K562 (cell line): ENCODE results near the gene STAU1. TPM values are rescaled to one million over a fixed set of nuclear protein-coding genes. Genes with fewer than 3 reads are reported as not detected.

Experiments used
- ATAC-seq: fragments of 200-7000 bp; cut with Tn5 transposase; 3 replicates; pipeline ENCODE4 v1.9.1; 2020; ENCODE audit warnings: moderate library complexity
- BruUV-seq: library from RNA; stranded (reverse); fragments of 400-500 nt; replicated peaks from 2 replicates; lab custom pipeline; 2021; lab: Mats Ljungman, UMichigan
- CTCF ChIA-PET: fragments of 300-600 bp; formaldehyde crosslinking; extraction: SDS; loops from one replicate; lab custom pipeline; 2021; ENCODE audit warnings: low intra/inter-chr PET ratio; lab: Yijun Ruan, JAX
- POLR2A ChIA-PET: fragments of 300-600, 350-650 bp; sonication (Branson Sonifier 250); formaldehyde crosslinking; extraction: SDS; loops from one replicate; lab custom pipeline; 2021; ENCODE audit warnings: antibody characterized with exemption, inconsistent platforms; lab: Yijun Ruan, JAX
- DNase-seq, 4 experiments: peaks; one replicate each; pipeline versions ENCODE4 v3.0.0 to v3.0.0-alpha.2; 2011 to 2018; ENCODE audit warnings: low spot score in 3 of 4, mixed read lengths in 3 of 4; ENCODE audit errors: extremely low read depth in 1 of 4
- FAIRE-seq: peaks from 2 replicates; lab custom pipeline; 2011; peaks lifted over from hg19 to GRCh38; lab: Jason Lieb, UNC
- H2AFZ ChIP-seq: 2 replicates; pipeline ENCODE4 v1.6.0; 2011; ENCODE audit warnings: low read depth, low read length, control low read depth, inconsistent platforms
- H3K27ac ChIP-seq: fragments of 200-600 bp; 3 replicates; pipeline ENCODE4 v1.8.0; 2011; ENCODE audit warnings: low read depth, mild to moderate bottlenecking, control low read depth, inconsistent platforms, low read length, moderate library complexity, mixed read lengths; ENCODE audit errors: extremely low read depth
- H3K27me3 ChIP-seq, 2 experiments: fragments of 300-600 bp in 1 of 2; 2 replicates in 1 of 2; 3 replicates in 1 of 2; pipeline versions ENCODE4 v1.6.0 to v1.8.0; 2011; ENCODE audit warnings: inconsistent platforms in 2 of 2, low read length in 2 of 2, mild to moderate bottlenecking in 1 of 2, mixed read lengths in 1 of 2, moderate library complexity in 1 of 2; ENCODE audit not compliant: control insufficient read depth in 2 of 2, insufficient read depth in 2 of 2
- H3K36me3 ChIP-seq: fragments of 300-600 bp; 3 replicates; pipeline ENCODE4 v1.8.0; 2011; ENCODE audit warnings: mild to moderate bottlenecking, low read length, inconsistent platforms; ENCODE audit not compliant: control insufficient read depth, insufficient read depth
- H3K4me1 ChIP-seq, 2 experiments: fragments of 200-600 bp in 1 of 2; replicated peaks in 1 of 2; 2 replicates in 1 of 2; 3 replicates in 1 of 2; pipeline versions ENCODE4 v1.5.1 to v1.8.0; 2011; ENCODE audit warnings: inconsistent platforms in 2 of 2, low read length in 2 of 2, mild to moderate bottlenecking in 1 of 2, mixed read lengths in 1 of 2, moderate library complexity in 1 of 2; ENCODE audit not compliant: control insufficient read depth in 2 of 2, insufficient read depth in 2 of 2
- H3K4me2 ChIP-seq: 2 replicates; pipeline ENCODE4 v1.6.1; 2011; ENCODE audit warnings: low read length, control low read depth, inconsistent platforms, mixed read lengths; ENCODE audit not compliant: insufficient read depth
- H3K4me3 ChIP-seq: fragments of 200-600 bp; sonication (generic), shearing (Covaris generic); 2 replicates; pipeline ENCODE4 v1.5.1; 2016; ENCODE audit warnings: control low read depth, inconsistent platforms
- H3K79me2 ChIP-seq: fragments of 200-600 bp; 3 replicates; pipeline ENCODE4 v1.8.0; 2011; ENCODE audit warnings: low read length, inconsistent platforms; ENCODE audit not compliant: control insufficient read depth, insufficient read depth
- H3K9ac ChIP-seq, 2 experiments: 2 replicates each; pipeline versions ENCODE4 v1.6.0 to v1.6.1; 2011; ENCODE audit warnings: low read depth in 2 of 2, low read length in 2 of 2, control low read depth in 1 of 2, inconsistent platforms in 1 of 2, mild to moderate bottlenecking in 1 of 2, mixed read lengths in 1 of 2; ENCODE audit not compliant: insufficient read depth in 1 of 2
- H3K9me1 ChIP-seq: one replicate; pipeline ENCODE4 v1.6.0; 2011; ENCODE audit warnings: inconsistent platforms, mild to moderate bottlenecking, low read length, moderate library complexity; ENCODE audit not compliant: control insufficient read depth, insufficient read depth
- H3K9me3 ChIP-seq: replicated peaks from 2 replicates; pipeline ENCODE4 v1.5.1; 2011; ENCODE audit warnings: low read depth, low read length, inconsistent platforms; ENCODE audit not compliant: control insufficient read depth, insufficient read depth
- H4K20me1 ChIP-seq: replicated peaks from 2 replicates; pipeline ENCODE4 v1.6.1; 2011; ENCODE audit warnings: low read length, inconsistent platforms, mixed read lengths; ENCODE audit not compliant: control insufficient read depth, insufficient read depth
- ARID3A ChIP-seq: IDR thresholded peaks from 2 replicates; pipeline ENCODE4 v1.6.1; 2012; ENCODE audit warnings: low read depth, low read length, improper control_type of control experiment, borderline replicate concordance
- DPF2 ChIP-seq: fragments of 450-650 bp; IDR thresholded peaks from 2 replicates; pipeline ENCODE4 v1.6.1; 2016
- EGR1 ChIP-seq: fragments of 450-650 bp; conservative IDR thresholded peaks from 2 replicates; pipeline ENCODE4 v1.6.1; 2017; ENCODE audit warnings: mild to moderate bottlenecking
- PHF20 ChIP-seq: fragments of 450-650 bp; IDR thresholded peaks from 2 replicates; pipeline ENCODE4 v1.6.1; 2018; ENCODE audit not compliant: partially characterized antibody
- ZBED1 ChIP-seq: IDR thresholded peaks from 2 replicates; pipeline ENCODE4 v1.6.1; 2014
- WGBS: fragments of 100-300 bp; shearing (Covaris generic); methylation state at CpG from one replicate; pipeline ENCODE4 v1.1.6; 2016; ENCODE audit warnings: low coverage, mixed read lengths; ENCODE audit not compliant: insufficient coverage; ENCODE audit errors: missing lambda C conversion rate; 5-methylcytosine and 5-hydroxymethylcytosine counted together
- in situ Hi-C: fragments of 300-500 bp; cut with MboI; formaldehyde crosslinking; loops from 4 replicates; pipeline ENCODE4 v1.15.0; 2018; ENCODE audit warnings: inconsistent platforms, mixed read lengths
- intact Hi-C: fragments of 100-400 bp; cut with micrococcal nuclease; formaldehyde crosslinking; loops from 2 replicates; pipeline ENCODE4 v1.14.2; 2022
- polyA plus RNA-seq, 8 experiments: library from polyadenylated mRNA; depleted of rRNA in 4 of 8; stranded (reverse) in 5 of 8; unstranded in 3 of 8; fragments of >200 nt; fragmentation: Nextera tagmentation in 2 of 8; fragmentation: Illumina TruSeq in 1 of 8; extraction: Ambion mirVana in 2 of 8; extraction: Trizol in 1 of 8; gene quantifications; 2 replicates each; pipeline versions ENCODE4 v1.2.1 to v1.2.3, GENCODE V29; 2011 to 2014; ENCODE audit warnings: inconsistent platforms in 1 of 8, missing spikeins in 1 of 8
- total RNA-seq, 7 experiments: library from RNA; depleted of rRNA in 6 of 7; stranded (reverse); fragments of >200 nt in 6 of 7; fragmentation: Illumina TruSeq in 2 of 7; extraction: Trizol in 2 of 7; gene quantifications; 2 replicates each; pipeline versions ENCODE4 v1.2.1 to v1.2.3, GENCODE V29; 2011 to 2021; ENCODE audit warnings: low replicate concordance in 1 of 7
- TF ChIP-seq, protein P1 (sequence below), 2 experiments: IDR thresholded peaks in 1 of 2; conservative IDR thresholded peaks in 1 of 2; 2 replicates each; pipeline ENCODE4 v1.6.1; 2016; ENCODE audit warnings: low read depth in 2 of 2, mild to moderate bottlenecking in 1 of 2, missing compliant biosample characterization in 1 of 2, missing genetic modification characterization in 1 of 2, moderate library complexity in 1 of 2
- TF ChIP-seq, protein P2 (sequence below), 2 experiments: fragments of 450-650 bp; IDR thresholded peaks; 2 replicates each; pipeline ENCODE4 v1.6.1; 2016; ENCODE audit warnings: mild to moderate bottlenecking in 2 of 2, borderline replicate concordance in 1 of 2, low read depth in 1 of 2, moderate library complexity in 1 of 2

STAU1 gene
- total and polyA plus RNA-seq, 9 of the 15 experiments (the other 6 are each of a cell fraction or from before 2014, with no cell fraction given), result 18.0 to 106 (median 50.6) TPM

GRCh38 chr20:49100972-49101371, 87.2 kb downstream of the STAU1 start:
- WGBS, result 92% methylated on average over 4 of the region's 4 CpGs
- intact Hi-C loops (loop anchor here (10.0 kb wide), 1 partner anchor 466 kb away; no protein-coding TSS in a partner anchor), in situ Hi-C loops (no loop called here)
- no peak overlapping the region; the same call in 1 of the 2 replicates for H3K4me2 ChIP-seq
- ATAC-seq (no peak), DNase-seq (no peak), FAIRE-seq (peak; percentile 77)
- TSS peak; percentile 4 for BruUV-seq
- peaks cover 14% of the 10 kb centered on the region; the same call in 1 of the 2 replicates for H4K20me1 ChIP-seq
- H3K27ac ChIP-seq, result no peak overlapping the region
- no peaks in the 10 kb centered on the region; a peak in 1 of 5 replicates for H3K4me1 ChIP-seq
- no peak overlapping the region for H3K9ac ChIP-seq
- H3K9me1 ChIP-seq, result no peaks in the 10 kb centered on the region
- no peaks in the 10 kb centered on the region for H3K27me3 ChIP-seq
- no peak overlapping the region for H3K4me3 ChIP-seq
- H3K36me3 ChIP-seq, result peaks cover 76% of the 10 kb centered on the region
- H3K9me3 ChIP-seq, result no peaks in the 10 kb centered on the region
- ChIA-PET CTCF (no interaction called here), POLR2A (interaction anchor here (0.7 to 2.5 kb wide), 5 partner anchors 9 to 142 kb away, joined by 3 to 8 read pairs (median 4); no protein-coding TSS in a partner anchor)
- no peak overlapping the region for H2AFZ ChIP-seq
- peaks cover 10% of the 10 kb centered on the region; the same call in 1 of the 3 replicates for H3K79me2 ChIP-seq
- TF ChIP-seq ZBED1, result no peak
- no peak for TF ChIP-seq EGR1
- no peak for TF ChIP-seq PHF20
- TF ChIP-seq ARID3A, result no peak
- TF ChIP-seq, protein P1, sequence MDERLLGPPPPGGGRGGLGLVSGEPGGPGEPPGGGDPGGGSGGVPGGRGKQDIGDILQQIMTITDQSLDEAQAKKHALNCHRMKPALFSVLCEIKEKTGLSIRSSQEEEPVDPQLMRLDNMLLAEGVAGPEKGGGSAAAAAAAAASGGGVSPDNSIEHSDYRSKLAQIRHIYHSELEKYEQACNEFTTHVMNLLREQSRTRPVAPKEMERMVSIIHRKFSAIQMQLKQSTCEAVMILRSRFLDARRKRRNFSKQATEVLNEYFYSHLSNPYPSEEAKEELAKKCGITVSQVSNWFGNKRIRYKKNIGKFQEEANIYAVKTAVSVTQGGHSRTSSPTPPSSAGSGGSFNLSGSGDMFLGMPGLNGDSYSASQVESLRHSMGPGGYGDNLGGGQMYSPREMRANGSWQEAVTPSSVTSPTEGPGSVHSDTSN (CRISPR knock-in tag; IDR thresholded peaks at IDR 0.05; ENCODE audit: low read depth), result no peak
- TF ChIP-seq, protein P1 (tag; conservative IDR thresholded peaks at IDR 0.05; ENCODE audit: low read depth), result peak; percentile 33; the same call in 1 of the 2 replicates
- TF ChIP-seq, protein P2, sequence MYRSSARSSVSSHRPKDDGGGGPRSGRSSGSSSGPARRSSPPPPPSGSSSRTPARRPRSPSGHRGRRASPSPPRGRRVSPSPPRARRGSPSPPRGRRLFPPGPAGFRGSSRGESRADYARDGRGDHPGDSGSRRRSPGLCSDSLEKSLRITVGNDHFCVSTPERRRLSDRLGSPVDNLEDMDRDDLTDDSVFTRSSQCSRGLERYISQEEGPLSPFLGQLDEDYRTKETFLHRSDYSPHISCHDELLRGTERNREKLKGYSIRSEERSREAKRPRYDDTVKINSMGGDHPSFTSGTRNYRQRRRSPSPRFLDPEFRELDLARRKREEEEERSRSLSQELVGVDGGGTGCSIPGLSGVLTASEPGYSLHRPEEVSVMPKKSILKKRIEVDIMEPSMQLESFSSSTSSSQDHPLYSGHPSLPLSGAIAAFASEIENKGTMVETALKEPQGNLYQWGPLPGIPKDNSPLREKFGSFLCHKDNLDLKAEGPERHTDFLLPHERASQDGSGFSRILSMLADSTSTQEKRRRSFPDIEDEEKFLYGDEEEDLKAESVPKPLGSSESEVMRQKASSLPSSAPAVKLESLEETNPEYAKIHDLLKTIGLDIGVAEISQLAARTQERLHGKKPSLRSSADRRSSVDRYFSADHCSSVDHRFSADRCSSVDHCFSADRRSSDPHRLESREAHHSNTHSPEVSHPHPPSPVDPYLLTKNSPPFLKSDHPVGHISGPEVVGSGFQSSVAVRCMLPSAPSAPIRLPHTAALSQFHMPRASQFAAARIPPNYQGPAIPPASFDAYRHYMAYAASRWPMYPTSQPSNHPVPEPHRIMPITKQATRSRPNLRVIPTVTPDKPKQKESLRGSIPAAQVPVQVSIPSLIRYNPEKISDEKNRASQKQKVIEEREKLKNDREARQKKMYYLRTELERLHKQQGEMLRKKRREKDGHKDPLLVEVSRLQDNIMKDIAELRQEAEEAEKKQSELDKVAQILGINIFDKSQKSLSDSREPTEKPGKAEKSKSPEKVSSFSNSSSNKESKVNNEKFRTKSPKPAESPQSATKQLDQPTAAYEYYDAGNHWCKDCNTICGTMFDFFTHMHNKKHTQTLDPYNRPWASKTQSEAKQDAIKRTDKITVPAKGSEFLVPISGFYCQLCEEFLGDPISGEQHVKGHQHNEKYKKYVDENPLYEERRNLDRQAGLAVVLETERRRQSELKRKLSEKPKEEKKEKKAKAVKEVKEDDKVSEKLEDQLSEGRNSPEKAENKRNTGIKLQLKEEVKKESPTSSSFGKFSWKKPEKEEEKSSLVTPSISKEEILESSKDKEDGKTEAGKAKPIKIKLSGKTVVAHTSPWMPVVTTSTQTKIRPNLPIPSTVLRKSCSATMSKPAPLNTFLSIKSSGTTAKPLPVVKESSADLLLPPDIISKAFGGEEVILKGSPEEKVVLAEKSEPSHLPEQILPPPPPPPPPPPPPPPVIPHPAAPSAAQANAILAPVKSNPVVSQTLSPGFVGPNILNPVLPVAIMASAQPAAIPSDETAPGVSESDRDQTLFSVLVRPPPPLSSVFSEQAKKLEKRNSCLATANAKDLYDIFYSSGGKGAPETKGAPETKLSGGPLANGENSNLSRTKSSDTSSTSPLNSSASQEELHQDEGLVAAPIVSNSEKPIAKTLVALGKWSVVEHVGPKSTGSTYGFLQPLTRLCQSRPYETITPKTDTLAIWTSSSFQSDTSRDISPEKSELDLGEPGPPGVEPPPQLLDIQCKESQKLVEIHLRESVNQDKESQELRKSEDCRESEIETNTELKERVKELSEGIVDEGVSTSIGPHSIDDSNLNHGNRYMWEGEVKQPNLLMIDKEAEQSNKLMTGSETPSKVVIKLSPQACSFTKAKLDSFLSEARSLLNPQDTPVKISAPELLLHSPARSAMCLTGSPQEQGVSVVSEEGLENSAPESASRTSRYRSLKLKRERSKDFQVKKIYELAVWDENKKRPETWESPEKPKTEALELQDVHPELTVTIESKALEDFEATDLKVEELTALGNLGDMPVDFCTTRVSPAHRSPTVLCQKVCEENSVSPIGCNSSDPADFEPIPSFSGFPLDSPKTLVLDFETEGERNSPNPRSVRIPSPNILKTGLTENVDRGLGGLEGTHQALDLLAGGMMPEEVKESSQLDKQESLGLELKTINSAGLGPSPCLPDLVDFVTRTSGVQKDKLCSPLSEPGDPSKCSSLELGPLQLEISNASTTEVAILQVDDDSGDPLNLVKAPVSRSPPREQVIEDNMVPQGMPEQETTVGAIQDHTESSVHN (IDR thresholded peaks at IDR 0.05; ENCODE audit: borderline replicate concordance in 1 of 2, low read depth in 1 of 2), result peak in 1 of 2 experiments; percentile 49; a peak in 1 of 4 replicates
- TF ChIP-seq DPF2, result no peak
